Common myeloid progenitor, CD34-positive (primary cell): ENCODE measurements around the gene LMCD1. TPM values are rescaled to one million over a fixed set of nuclear protein-coding genes. Genes with fewer than 3 reads are reported as not detected.
A peak's percentile ranks its signal among the peaks of the same experiment; 100 is the strongest.

Experiments
- CTCF ChIA-PET: fragments of 350-600 bp; sonication (Branson Sonifier 250); formaldehyde crosslinking; loops from one replicate; lab custom pipeline; 2021; ENCODE audit warnings: antibody characterized with exemption; lab: Charles Lee
- POLR2A ChIA-PET: fragments of 350-600 bp; sonication (Branson Sonifier 250); formaldehyde crosslinking; loops from one replicate; lab custom pipeline; 2021; ENCODE audit warnings: antibody characterized with exemption; lab: Charles Lee
- DNase-seq, 3 donors: peaks; one replicate each; pipeline versions ENCODE4 v3.0.0 to v3.0.0-alpha.2; 2013
- H3K27ac ChIP-seq, 2 experiments: 1 replicate in 1 of 2; 2 replicates in 1 of 2; pipeline ENCODE4 v1.7.0; 2013; ENCODE audit warnings: inconsistent platforms in 2 of 2, low read length in 2 of 2, mild to moderate bottlenecking in 2 of 2, low read depth in 1 of 2, moderate library complexity in 1 of 2; ENCODE audit not compliant: severe bottlenecking in 2 of 2, insufficient read depth in 1 of 2, poor library complexity in 1 of 2
- H3K27me3 ChIP-seq, 5 experiments: replicated peaks in 2 of 5; 1 replicate in 3 of 5; 2 replicates in 2 of 5; pipeline versions ENCODE4 v1.6.1 to v1.7.0; 2013; ENCODE audit warnings: low read length in 4 of 5, mild to moderate bottlenecking in 2 of 5, moderate library complexity in 2 of 5, inconsistent platforms in 1 of 5; ENCODE audit not compliant: insufficient read depth in 5 of 5, control insufficient read depth in 4 of 5
- H3K36me3 ChIP-seq, 4 experiments: 1 replicate in 2 of 4; 2 replicates in 2 of 4; pipeline versions ENCODE4 v1.6.1 to v1.7.0; 2013; ENCODE audit warnings: low read length in 3 of 4, control low read depth in 1 of 4, mild to moderate bottlenecking in 1 of 4; ENCODE audit not compliant: control insufficient read depth in 4 of 4, insufficient read depth in 4 of 4
- H3K4me1 ChIP-seq, 4 experiments: 1 replicate in 3 of 4; 2 replicates in 1 of 4; pipeline versions ENCODE4 v1.6.1 to v1.7.1; 2013; ENCODE audit warnings: low read length in 3 of 4, mild to moderate bottlenecking in 3 of 4, control low read depth in 1 of 4, inconsistent platforms in 1 of 4, moderate library complexity in 1 of 4; ENCODE audit not compliant: control insufficient read depth in 4 of 4, insufficient read depth in 4 of 4; ENCODE audit errors: control extremely low read depth in 1 of 4
- H3K4me3 ChIP-seq, 7 experiments: 1 replicate in 4 of 7; 2 replicates in 3 of 7; pipeline versions ENCODE4 v1.5.1 to v1.7.0; 2013; ENCODE audit warnings: mild to moderate bottlenecking in 7 of 7, low read length in 6 of 7, moderate library complexity in 6 of 7, inconsistent platforms in 2 of 7, low read depth in 2 of 7, control low read depth in 1 of 7; ENCODE audit not compliant: insufficient read depth in 4 of 7, control insufficient read depth in 1 of 7; ENCODE audit errors: extremely low read depth in 1 of 7
- H3K9me3 ChIP-seq, 5 experiments: 1 replicate in 4 of 5; 2 replicates in 1 of 5; pipeline versions ENCODE4 v1.6.1 to v1.7.1; 2013; ENCODE audit warnings: low read length in 4 of 5, mild to moderate bottlenecking in 2 of 5, inconsistent platforms in 1 of 5, low read depth in 1 of 5, moderate library complexity in 1 of 5; ENCODE audit not compliant: control insufficient read depth in 4 of 5, insufficient read depth in 2 of 5; ENCODE audit errors: control extremely low read depth in 1 of 5
- WGBS: methylation state at CpG from one replicate; pipeline ENCODE4 v1.1.5; 2013; ENCODE audit not compliant: insufficient coverage; 5-methylcytosine and 5-hydroxymethylcytosine counted together
- polyA plus RNA-seq: library from polyadenylated mRNA; unstranded; fragments of 120-200 nt; gene quantifications from one replicate; pipeline ENCODE4 v1.2.1, GENCODE V29; 2013

LMCD1 gene, protein sequence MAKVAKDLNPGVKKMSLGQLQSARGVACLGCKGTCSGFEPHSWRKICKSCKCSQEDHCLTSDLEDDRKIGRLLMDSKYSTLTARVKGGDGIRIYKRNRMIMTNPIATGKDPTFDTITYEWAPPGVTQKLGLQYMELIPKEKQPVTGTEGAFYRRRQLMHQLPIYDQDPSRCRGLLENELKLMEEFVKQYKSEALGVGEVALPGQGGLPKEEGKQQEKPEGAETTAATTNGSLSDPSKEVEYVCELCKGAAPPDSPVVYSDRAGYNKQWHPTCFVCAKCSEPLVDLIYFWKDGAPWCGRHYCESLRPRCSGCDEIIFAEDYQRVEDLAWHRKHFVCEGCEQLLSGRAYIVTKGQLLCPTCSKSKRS
- 0.40 TPM for polyA plus RNA-seq

DNA sequence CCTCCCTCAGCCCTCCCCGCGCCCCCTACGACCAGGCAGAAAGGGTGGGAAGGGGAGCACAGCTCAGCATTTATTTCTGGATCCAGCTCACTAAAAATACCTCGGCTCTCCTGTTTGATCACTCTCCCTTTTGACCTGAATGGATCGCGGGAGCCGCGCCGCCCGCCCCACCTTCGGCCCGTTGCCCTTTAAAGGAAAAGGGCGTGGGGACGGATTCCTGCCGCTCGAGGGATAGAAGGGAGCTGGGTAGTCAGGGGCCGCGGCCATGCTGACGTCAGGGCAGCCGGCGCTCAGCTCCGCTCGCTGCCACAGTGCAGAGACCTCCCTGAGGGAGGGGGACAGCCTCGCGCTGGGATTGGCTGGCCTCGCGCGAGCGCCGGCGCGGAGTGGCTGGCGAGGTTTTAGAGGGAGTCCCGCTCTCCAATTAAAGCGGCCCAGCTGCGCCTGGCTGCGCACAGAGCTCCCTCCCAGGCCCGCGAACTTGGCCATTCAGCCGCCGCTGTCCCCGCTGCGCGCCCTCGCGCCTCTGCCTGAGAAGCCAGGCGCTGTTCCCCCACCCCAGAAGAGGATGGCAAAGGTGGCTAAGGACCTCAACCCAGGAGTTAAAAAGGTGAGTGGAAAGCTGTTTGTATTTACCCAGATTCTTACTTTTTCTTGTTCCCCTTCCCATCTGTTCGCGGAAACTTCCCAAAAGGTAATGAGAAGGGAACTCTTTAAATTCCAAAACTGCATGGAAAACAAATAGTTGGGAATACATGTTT lies at the start of gene LMCD1:
TSS of gene LMCD1 (plus strand) at position 453 of the 761 bp plus-strand sequence. CDS start at position 569, 116 bp downstream.
- Histone ChIP-seq H3K36me3 (no peaks in the 10 kb centered on the region), H3K27me3 (no peaks in the 10 kb centered on the region), H3K9me3 (no peaks in the 10 kb centered on the region), H3K4me3 (peak within 1 kb of the TSS; percentile 19 to 77 (median 59)), H3K27ac (peak within 1 kb of the TSS in 1 of 2 experiments; percentile 36), H3K4me1 (peaks cover 2 to 18% (median 11%) of the 10 kb centered on the region in 4 experiments)
- WGBS: under 1% methylated on average over 45 of the region's 49 CpGs
- ChIA-PET POLR2A (no interaction called here), CTCF (no interaction called here)
- peak; percentile 88 to 92 (median 89) for DNase-seq

DNA sequence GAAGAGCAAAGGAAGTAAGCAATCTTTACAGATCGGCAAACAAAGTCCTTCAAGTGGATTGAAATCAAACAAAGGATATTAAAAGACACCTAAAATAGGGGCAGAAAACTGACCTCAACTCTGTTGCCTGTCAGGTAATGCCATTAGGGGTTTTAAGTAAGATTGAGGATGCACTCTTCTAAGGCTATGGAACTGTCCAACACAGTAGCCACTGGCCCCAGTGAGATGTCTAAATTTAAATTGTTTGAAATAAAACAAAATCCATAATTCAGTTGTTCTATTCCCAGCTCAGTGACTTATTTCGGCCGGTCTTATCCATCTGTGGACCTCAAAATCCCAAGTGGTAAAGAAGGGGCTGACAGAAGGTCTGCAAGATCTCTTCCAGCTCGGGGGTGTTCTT lies 49.5 kb upstream of the LMCD1 start:
- peaks cover 0 to 5% (median 0%) of the 10 kb centered on the region in 5 experiments for H3K27me3 ChIP-seq
- POLR2A ChIA-PET: no interaction called here
- CTCF ChIA-PET: no interaction called here
- no peaks in the 10 kb centered on the region for H3K36me3 ChIP-seq
- no peak for DNase-seq
- no peaks in the 10 kb centered on the region for H3K9me3 ChIP-seq
- H3K27ac ChIP-seq: no peak overlapping the region
- 98% methylated on average over 4 of the region's 4 CpGs for WGBS
- no peak overlapping the region for H3K4me3 ChIP-seq
- no peaks in the 10 kb centered on the region for H3K4me1 ChIP-seq

DNA sequence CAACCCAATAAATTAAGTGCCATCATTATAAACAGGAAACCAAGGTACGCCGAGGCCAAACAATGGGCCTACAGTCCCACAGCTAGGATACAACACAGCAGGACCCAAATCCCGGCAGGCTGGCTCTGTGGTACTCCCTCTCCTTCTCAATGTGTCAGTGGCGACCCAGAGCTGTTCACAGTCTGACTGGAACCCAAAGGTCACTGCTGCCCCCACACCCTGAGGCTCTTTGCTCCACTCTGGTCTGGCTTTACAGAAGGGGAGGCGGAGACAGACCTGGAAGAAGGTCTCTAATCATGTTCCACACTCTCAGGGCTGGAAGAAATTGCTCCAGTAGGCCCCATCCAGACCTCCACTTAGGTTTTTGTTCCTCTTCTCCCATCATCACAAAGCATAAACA lies 48.5 kb upstream of the LMCD1 start:
- Histone ChIP-seq H3K4me1 (no peaks in the 10 kb centered on the region), H3K36me3 (no peaks in the 10 kb centered on the region), H3K9me3 (peaks cover 0 to under 1% (median 0%) of the 10 kb centered on the region in 5 experiments), H3K27me3 (peaks cover 0 to 5% (median 0%) of the 10 kb centered on the region in 5 experiments), H3K27ac (no peak overlapping the region), H3K4me3 (no peak overlapping the region)
- ChIA-PET CTCF (interaction anchor here (1.6 kb wide), 1 partner anchor 9 kb away, joined by 4 read pairs; no protein-coding TSS in a partner anchor), POLR2A (no interaction called here)
- WGBS: 92% methylated on average over 5 of the region's 5 CpGs
- DNase-seq: no peak

DNA sequence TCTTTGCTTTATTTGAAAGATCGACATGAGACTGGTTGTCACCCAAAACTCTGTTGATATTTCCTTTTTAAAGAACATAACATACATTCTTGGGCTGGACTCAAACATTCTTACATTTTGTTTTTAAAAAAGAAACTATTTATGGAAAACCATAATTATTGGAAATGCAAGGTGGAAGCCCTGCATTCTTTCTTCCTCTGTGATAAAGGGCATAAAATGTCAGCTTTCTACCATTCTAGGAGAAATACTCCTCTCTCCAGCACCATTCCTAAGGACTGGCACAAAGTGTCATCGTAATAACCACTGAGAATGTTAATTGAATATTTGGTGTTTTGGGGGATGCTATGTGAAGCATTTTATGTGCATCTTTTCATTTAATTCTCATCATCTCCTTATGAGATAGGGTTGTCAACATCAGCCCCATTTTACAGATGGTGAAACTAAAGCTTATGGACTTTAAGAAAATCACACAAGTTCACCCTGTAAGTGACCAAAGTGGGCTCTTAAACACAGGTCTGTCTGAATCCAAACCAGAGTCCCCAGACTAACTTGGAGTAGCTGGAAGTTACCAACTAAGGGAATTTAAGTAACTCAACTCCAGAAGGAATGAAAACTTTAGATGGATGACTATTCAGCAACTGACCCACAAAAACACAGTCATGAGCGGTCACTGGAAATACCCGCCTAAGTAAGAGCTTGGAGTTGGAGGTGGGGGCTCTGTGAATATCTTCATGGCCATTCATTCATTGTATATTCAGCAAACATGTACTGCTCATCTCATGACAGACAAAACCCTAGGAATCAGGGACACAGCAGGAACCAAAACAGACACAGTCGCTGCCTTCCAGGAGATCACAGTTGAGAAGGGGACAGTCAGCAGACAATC lies 45.9 kb upstream of the LMCD1 start:
- Histone ChIP-seq H3K4me1 (no peaks in the 10 kb centered on the region), H3K27ac (no peak overlapping the region), H3K4me3 (no peak overlapping the region), H3K36me3 (no peaks in the 10 kb centered on the region), H3K9me3 (peaks cover 0 to 2% (median 0%) of the 10 kb centered on the region in 5 experiments), H3K27me3 (peaks cover 0 to 3% (median 0%) of the 10 kb centered on the region in 5 experiments)
- DNase-seq: no peak
- CTCF ChIA-PET: interaction anchor here (1.6 to 2.2 kb wide), 3 partner anchors 11 to 39 kb away, joined by 4 to 6 read pairs (median 4); no protein-coding TSS in a partner anchor
- 100% methylated on average over 1 of the region's 5 CpGs for WGBS
- POLR2A ChIA-PET: no interaction called here

DNA sequence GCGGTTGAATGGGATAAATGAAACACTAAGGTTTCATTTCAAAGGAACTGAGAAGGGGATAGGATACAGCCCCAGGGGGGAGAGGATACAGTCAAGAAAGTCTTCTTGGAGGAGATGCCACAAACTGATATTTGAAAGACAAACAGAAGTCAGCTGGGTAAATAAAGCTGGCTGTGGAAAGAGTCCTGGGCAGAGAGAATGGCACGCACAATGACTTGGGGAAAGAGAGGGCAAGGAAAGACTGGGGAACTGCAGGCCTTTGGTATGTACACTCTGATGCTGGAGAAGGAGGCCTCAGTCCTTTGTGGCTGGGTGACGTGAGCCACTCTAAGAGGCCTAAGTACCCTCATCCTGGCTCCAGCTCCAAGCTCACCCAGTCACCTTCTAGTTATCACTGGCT lies 45.2 kb upstream of the LMCD1 start:
- Histone ChIP-seq H3K27me3 (peaks cover 0 to 3% (median 0%) of the 10 kb centered on the region in 5 experiments), H3K36me3 (no peaks in the 10 kb centered on the region), H3K9me3 (peaks cover 0 to 2% (median 0%) of the 10 kb centered on the region in 5 experiments), H3K27ac (no peak overlapping the region), H3K4me1 (no peaks in the 10 kb centered on the region), H3K4me3 (no peak overlapping the region)
- ChIA-PET CTCF (interaction anchor here (1.6 to 2.2 kb wide), 3 partner anchors 12 to 39 kb away, joined by 4 to 6 read pairs (median 4); no protein-coding TSS in a partner anchor), POLR2A (interaction anchor here (0.7 kb wide), 1 partner anchor 18 kb away, joined by 3 read pairs; no protein-coding TSS in a partner anchor)
- no peak for DNase-seq
- WGBS: 100% methylated on average over 2 of the region's 3 CpGs

DNA sequence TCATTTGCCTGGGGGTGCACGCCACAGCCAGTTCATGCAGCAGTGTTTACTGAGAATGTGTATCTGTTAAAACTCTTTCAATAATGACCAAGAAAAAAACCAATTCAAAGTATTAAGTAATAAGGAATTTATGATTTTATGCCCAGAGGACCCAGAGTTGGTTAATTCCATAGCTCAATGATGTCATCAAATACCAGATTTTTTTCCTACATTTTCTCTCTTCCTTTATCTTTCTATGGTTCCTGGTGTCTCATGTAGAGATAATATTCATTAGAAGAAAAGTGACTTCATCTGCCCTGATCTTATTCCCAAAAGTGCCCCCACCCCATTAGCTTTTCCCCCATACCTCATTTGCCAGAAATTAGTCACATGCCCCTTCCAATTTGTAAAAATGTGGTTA lies 44.6 kb upstream of the LMCD1 start:
- DNase-seq: no peak
- H3K36me3 ChIP-seq: no peaks in the 10 kb centered on the region
- no peak overlapping the region for H3K27ac ChIP-seq
- H3K9me3 ChIP-seq: peaks cover 0 to 2% (median 0%) of the 10 kb centered on the region in 5 experiments
- no peak overlapping the region for H3K4me3 ChIP-seq
- no peaks in the 10 kb centered on the region for H3K4me1 ChIP-seq
- peaks cover 0 to 3% (median 0%) of the 10 kb centered on the region in 5 experiments for H3K27me3 ChIP-seq
- WGBS: no CpG with 5 or more reads among the region's 1 CpG
- POLR2A ChIA-PET: interaction anchor here (0.7 kb wide), 1 partner anchor 17 kb away, joined by 3 read pairs; no protein-coding TSS in a partner anchor
- CTCF ChIA-PET: interaction anchor here (0.8 to 2.2 kb wide), 4 partner anchors 12 to 164 kb away, joined by 3 to 6 read pairs (median 4); no protein-coding TSS in a partner anchor
